22Rv1 (cell line): ENCODE results near the gene CUL4A.

Experiments used
- CTCF ChIP-seq: fragments of 450-650 bp; IDR thresholded peaks from 2 replicates; pipeline ENCODE4 v1.5.1; 2017; ENCODE audit warnings: mild to moderate bottlenecking
- ZFX ChIP-seq: fragments of 450-650 bp; IDR thresholded peaks from 2 replicates; pipeline ENCODE4 v1.6.1; 2017; ENCODE audit warnings: antibody characterized with exemption, borderline replicate concordance

- TF ChIP-seq CTCF (no peak), ZFX (no peak)
Observed at GRCh38 chr13:113280126-113280525, 70.7 kb downstream of the CUL4A start.
